Gastroesophageal sphincter (tissue), 3 donors: ENCODE results near the gene PTRH2.

Experiments used
- CTCF ChIP-seq, 4 experiments: fragments of 200-600 bp in 2 of 4; fragments of 450-650 bp in 2 of 4; sonication (generic) in 1 of 4; IDR thresholded peaks; one replicate each; pipeline ENCODE4 v1.5.1; 2017 to 2019; ENCODE audit warnings: antibody characterized with exemption in 4 of 4, mild to moderate bottlenecking in 2 of 4, moderate library complexity in 2 of 4
- EP300 ChIP-seq: sonication (generic); formaldehyde crosslinking; IDR thresholded peaks from one replicate; pipeline ENCODE4 v1.6.1; 2017; ENCODE audit warnings: antibody characterized with exemption, mild to moderate bottlenecking

GRCh38 chr17:59733697-59734096 is 26.5 kb upstream of the PTRH2 start:
- no peak for TF ChIP-seq CTCF (IDR thresholded peaks at IDR 0.05)
- TF ChIP-seq EP300: no peak
